Loucy (cell line): Measurements from ENCODE around the gene LRRK1.

Source experiments
- H2AFZ ChIP-seq: fragments of 200-600 bp; sonication (generic); 2 replicates; pipeline ENCODE4 v1.6.0; 2016; ENCODE audit warnings: antibody characterized with exemption, mild to moderate bottlenecking, low read length, moderate library complexity
- H3F3A ChIP-seq: fragments of 200-600 bp; 2 replicates; pipeline ENCODE4 v1.6.0; 2016; ENCODE audit warnings: antibody characterized with exemption, low read depth, mild to moderate bottlenecking
- H3K27me3 ChIP-seq: fragments of 200-600 bp; sonication (generic); 2 replicates; pipeline ENCODE4 v1.6.1; 2014; ENCODE audit warnings: low read length, mild to moderate bottlenecking; ENCODE audit not compliant: insufficient read depth, poor library complexity, severe bottlenecking
- H3K36me3 ChIP-seq: fragments of 200-600 bp; sonication (generic); 2 replicates; pipeline ENCODE4 v1.6.1; 2016; ENCODE audit warnings: low read length; ENCODE audit not compliant: insufficient read depth
- H3K4me1 ChIP-seq: fragments of 200-600 bp; sonication (generic); 2 replicates; pipeline ENCODE4 v1.5.1; 2014; ENCODE audit warnings: low read length, mild to moderate bottlenecking; ENCODE audit not compliant: insufficient read depth, poor library complexity, severe bottlenecking
- H3K4me2 ChIP-seq: fragments of 200-600 bp; sonication (generic); 2 replicates; pipeline ENCODE4 v1.6.0; 2014; ENCODE audit warnings: antibody characterized with exemption, low read length, low read depth, mild to moderate bottlenecking; ENCODE audit not compliant: poor library complexity, severe bottlenecking
- H3K4me3 ChIP-seq: fragments of 200-600 bp; sonication (generic); 2 replicates; pipeline ENCODE4 v1.5.1; 2014; ENCODE audit warnings: low read length, mild to moderate bottlenecking, mixed read lengths; ENCODE audit not compliant: poor library complexity, severe bottlenecking
- H3K79me2 ChIP-seq: fragments of 200-600 bp; sonication (generic); 2 replicates; pipeline ENCODE4 v1.6.1; 2014; ENCODE audit warnings: low read length; ENCODE audit not compliant: insufficient read depth
- H3K9ac ChIP-seq: fragments of 200-600 bp; sonication (generic); 2 replicates; pipeline ENCODE4 v1.6.0; 2014; ENCODE audit warnings: mild to moderate bottlenecking, low read depth, low read length, moderate library complexity; ENCODE audit not compliant: poor library complexity, severe bottlenecking
- H3K9me2 ChIP-seq: fragments of 200-600 bp; sonication (generic); replicated peaks from 2 replicates; pipeline ENCODE4 v1.6.1; 2016; ENCODE audit warnings: low read depth, low read length, mixed read lengths
- H3K9me3 ChIP-seq: fragments of 200-600 bp; sonication (generic); 2 replicates; pipeline ENCODE4 v1.6.1; 2014; ENCODE audit warnings: mild to moderate bottlenecking, antibody characterized with exemption, low read length, low read depth; ENCODE audit not compliant: insufficient read depth
- H4K20me1 ChIP-seq: fragments of 200-600 bp; sonication (generic); 2 replicates; pipeline ENCODE4 v1.6.0; 2014; ENCODE audit warnings: antibody characterized with exemption, low read length, mild to moderate bottlenecking; ENCODE audit not compliant: insufficient read depth, poor library complexity, severe bottlenecking
- CTCF ChIP-seq: fragments of 200-600 bp; sonication (generic); conservative IDR thresholded peaks from 2 replicates; pipeline ENCODE4 v1.5.1; 2014; ENCODE audit warnings: mild to moderate bottlenecking, antibody characterized with exemption, low read length
- EZH2phosphoT487 ChIP-seq: fragments of 200-600 bp; IDR thresholded peaks from 2 replicates; pipeline ENCODE4 v1.6.1; 2018; ENCODE audit warnings: antibody characterized with exemption, mild to moderate bottlenecking, moderate library complexity, borderline replicate concordance

The LRRK1 gene

GRCh38 chr15:101108461-101108775 lies 189.3 kb downstream of the LRRK1 start:
- H3K9ac ChIP-seq = no peak overlapping the region
- no peak overlapping the region for H3K4me3 ChIP-seq
- H3K79me2 ChIP-seq = no peaks in the 10 kb centered on the region
- H3K9me2 ChIP-seq = no peaks in the 10 kb centered on the region
- H3K27me3 ChIP-seq = no peaks in the 10 kb centered on the region
- H2AFZ ChIP-seq = no peak overlapping the region
- H3K4me2 ChIP-seq = no peak overlapping the region
- H3K36me3 ChIP-seq = no peaks in the 10 kb centered on the region
- H3K9me3 ChIP-seq = no peaks in the 10 kb centered on the region
- no peaks in the 10 kb centered on the region for H4K20me1 ChIP-seq
- no peak for TF ChIP-seq EZH2phosphoT487
- TF ChIP-seq CTCF = no peak
- no peaks in the 10 kb centered on the region for H3F3A ChIP-seq
- peaks cover 17% of the 10 kb centered on the region for H3K4me1 ChIP-seq

GRCh38 chr15:101108791-101109190 lies 189.6 kb downstream of the LRRK1 start:
- no peak overlapping the region for H3K4me2 ChIP-seq
- no peaks in the 10 kb centered on the region for H3K9me2 ChIP-seq
- no peaks in the 10 kb centered on the region for H4K20me1 ChIP-seq
- no peaks in the 10 kb centered on the region for H3K9me3 ChIP-seq
- no peaks in the 10 kb centered on the region for H3F3A ChIP-seq
- H3K36me3 ChIP-seq = no peaks in the 10 kb centered on the region
- H3K4me1 ChIP-seq = peaks cover 17% of the 10 kb centered on the region
- TF ChIP-seq EZH2phosphoT487 (no peak), CTCF (no peak)
- no peaks in the 10 kb centered on the region for H3K27me3 ChIP-seq
- H3K4me3 ChIP-seq = no peak overlapping the region
- H2AFZ ChIP-seq = no peak overlapping the region
- no peak overlapping the region for H3K9ac ChIP-seq
- no peaks in the 10 kb centered on the region for H3K79me2 ChIP-seq

- Histone ChIP-seq H3K79me2 (no peaks in the 10 kb centered on the region), H3K27me3 (no peaks in the 10 kb centered on the region), H3K4me3 (no peak overlapping the region), H4K20me1 (no peaks in the 10 kb centered on the region), H3F3A (no peaks in the 10 kb centered on the region), H3K4me2 (no peak overlapping the region), H2AFZ (no peak overlapping the region), H3K9me3 (no peaks in the 10 kb centered on the region), H3K9ac (no peak overlapping the region), H3K4me1 (peaks cover 18% of the 10 kb centered on the region), H3K36me3 (no peaks in the 10 kb centered on the region), H3K9me2 (no peaks in the 10 kb centered on the region)
- no peak for TF ChIP-seq CTCF
- no peak for TF ChIP-seq EZH2phosphoT487
These were observed 191.8 kb downstream of the LRRK1 start for GRCh38 chr15:101110681-101111569.
